Measurements from ENCODE around the gene CHAMP1.

Gene CHAMP1

DNA sequence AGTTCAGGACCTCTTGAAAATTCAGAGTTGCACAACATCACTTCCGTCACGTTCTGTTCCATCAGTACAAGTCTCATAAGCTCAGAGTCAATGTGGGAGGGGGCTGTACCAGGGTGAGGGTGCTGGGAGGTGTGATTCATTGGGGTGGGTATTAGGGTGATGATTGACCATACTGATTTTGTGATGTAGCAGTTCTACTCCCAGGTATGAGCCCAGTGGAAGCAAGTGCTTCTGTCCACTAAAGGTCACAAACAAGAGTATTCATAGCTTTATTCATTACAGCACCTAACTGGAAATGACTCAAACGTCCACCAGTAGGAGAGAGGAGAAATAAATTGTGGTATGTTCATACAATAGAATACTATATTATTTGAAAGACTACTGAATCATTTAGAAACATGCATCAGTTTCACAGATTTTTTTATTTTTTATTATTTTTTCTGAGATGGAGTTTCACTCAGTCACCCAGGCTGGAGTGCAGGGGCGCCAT lies 45.0 kb upstream of the CHAMP1 start:
- TF ChIP-seq EGR1 (IDR thresholded peaks at IDR 0.05) (no peak), TCF12 (IDR thresholded peaks at IDR 0.05; ENCODE audit: low read depth) (no peak), RAD21 (IDR thresholded peaks at IDR 0.05; ENCODE audit: low read depth) (no peak), ZBTB7A (IDR thresholded peaks at IDR 0.05; ENCODE audit: low read depth) (no peak), NFIC (IDR thresholded peaks at IDR 0.05) (no peak), CREB1 (IDR thresholded peaks at IDR 0.05; ENCODE audit: low read depth) (no peak), CEBPB (IDR thresholded peaks at IDR 0.05) (no peak), TAF1 (IDR thresholded peaks at IDR 0.05; ENCODE audit: low read depth) (no peak), EP300 (IDR thresholded peaks at IDR 0.05; ENCODE audit: borderline replicate concordance) (no peak), FOXM1 (IDR thresholded peaks at IDR 0.05; ENCODE audit: borderline replicate concordance, low read depth) (no peak), YY1 (IDR thresholded peaks at IDR 0.05; ENCODE audit: low read depth) (no peak), TEAD4 (IDR thresholded peaks at IDR 0.05) (no peak)
- TF ChIP-seq, protein P1, sequence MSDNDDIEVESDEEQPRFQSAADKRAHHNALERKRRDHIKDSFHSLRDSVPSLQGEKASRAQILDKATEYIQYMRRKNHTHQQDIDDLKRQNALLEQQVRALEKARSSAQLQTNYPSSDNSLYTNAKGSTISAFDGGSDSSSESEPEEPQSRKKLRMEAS (IDR thresholded peaks at IDR 0.05): no peak
- TF ChIP-seq, protein P2, sequence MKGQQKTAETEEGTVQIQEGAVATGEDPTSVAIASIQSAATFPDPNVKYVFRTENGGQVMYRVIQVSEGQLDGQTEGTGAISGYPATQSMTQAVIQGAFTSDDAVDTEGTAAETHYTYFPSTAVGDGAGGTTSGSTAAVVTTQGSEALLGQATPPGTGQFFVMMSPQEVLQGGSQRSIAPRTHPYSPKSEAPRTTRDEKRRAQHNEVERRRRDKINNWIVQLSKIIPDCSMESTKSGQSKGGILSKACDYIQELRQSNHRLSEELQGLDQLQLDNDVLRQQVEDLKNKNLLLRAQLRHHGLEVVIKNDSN (IDR thresholded peaks at IDR 0.05): no peak
- TF ChIP-seq, protein P3, sequence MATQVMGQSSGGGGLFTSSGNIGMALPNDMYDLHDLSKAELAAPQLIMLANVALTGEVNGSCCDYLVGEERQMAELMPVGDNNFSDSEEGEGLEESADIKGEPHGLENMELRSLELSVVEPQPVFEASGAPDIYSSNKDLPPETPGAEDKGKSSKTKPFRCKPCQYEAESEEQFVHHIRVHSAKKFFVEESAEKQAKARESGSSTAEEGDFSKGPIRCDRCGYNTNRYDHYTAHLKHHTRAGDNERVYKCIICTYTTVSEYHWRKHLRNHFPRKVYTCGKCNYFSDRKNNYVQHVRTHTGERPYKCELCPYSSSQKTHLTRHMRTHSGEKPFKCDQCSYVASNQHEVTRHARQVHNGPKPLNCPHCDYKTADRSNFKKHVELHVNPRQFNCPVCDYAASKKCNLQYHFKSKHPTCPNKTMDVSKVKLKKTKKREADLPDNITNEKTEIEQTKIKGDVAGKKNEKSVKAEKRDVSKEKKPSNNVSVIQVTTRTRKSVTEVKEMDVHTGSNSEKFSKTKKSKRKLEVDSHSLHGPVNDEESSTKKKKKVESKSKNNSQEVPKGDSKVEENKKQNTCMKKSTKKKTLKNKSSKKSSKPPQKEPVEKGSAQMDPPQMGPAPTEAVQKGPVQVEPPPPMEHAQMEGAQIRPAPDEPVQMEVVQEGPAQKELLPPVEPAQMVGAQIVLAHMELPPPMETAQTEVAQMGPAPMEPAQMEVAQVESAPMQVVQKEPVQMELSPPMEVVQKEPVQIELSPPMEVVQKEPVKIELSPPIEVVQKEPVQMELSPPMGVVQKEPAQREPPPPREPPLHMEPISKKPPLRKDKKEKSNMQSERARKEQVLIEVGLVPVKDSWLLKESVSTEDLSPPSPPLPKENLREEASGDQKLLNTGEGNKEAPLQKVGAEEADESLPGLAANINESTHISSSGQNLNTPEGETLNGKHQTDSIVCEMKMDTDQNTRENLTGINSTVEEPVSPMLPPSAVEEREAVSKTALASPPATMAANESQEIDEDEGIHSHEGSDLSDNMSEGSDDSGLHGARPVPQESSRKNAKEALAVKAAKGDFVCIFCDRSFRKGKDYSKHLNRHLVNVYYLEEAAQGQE (IDR thresholded peaks at IDR 0.05; ENCODE audit: low read depth): no peak

DNA sequence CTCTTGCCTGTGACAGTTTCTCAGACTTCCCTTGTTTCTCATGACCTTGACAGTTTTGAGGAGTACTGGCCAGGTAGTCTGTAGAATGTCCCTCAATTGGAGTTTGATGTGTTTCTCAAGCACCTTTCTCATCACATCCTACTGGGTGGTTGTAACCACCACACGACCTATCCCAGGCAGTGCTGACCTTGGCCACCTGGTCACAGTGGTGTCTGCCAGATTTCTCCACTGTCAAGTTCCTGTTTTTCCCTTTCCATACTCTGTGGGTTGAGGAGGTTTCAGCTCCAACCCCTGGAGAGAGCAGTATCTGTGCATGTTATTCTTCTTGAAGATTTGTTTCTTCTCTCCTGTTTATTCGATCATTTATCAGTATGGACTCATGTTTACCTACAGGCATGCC lies 41.3 kb upstream of the CHAMP1 start:
- TF ChIP-seq, protein P3 (IDR thresholded peaks at IDR 0.05; ENCODE audit: low read depth): no peak
- TF ChIP-seq EGR1 (IDR thresholded peaks at IDR 0.05) (no peak), NFIC (IDR thresholded peaks at IDR 0.05) (no peak), YY1 (IDR thresholded peaks at IDR 0.05; ENCODE audit: low read depth) (no peak), ZBTB7A (IDR thresholded peaks at IDR 0.05; ENCODE audit: low read depth) (no peak), CREB1 (IDR thresholded peaks at IDR 0.05; ENCODE audit: low read depth) (no peak), CEBPB (IDR thresholded peaks at IDR 0.05) (no peak), TAF1 (IDR thresholded peaks at IDR 0.05; ENCODE audit: low read depth) (no peak), EP300 (IDR thresholded peaks at IDR 0.05; ENCODE audit: borderline replicate concordance) (no peak), TCF12 (IDR thresholded peaks at IDR 0.05; ENCODE audit: low read depth) (no peak), FOXM1 (IDR thresholded peaks at IDR 0.05; ENCODE audit: borderline replicate concordance, low read depth) (no peak), TEAD4 (IDR thresholded peaks at IDR 0.05) (no peak), RAD21 (IDR thresholded peaks at IDR 0.05; ENCODE audit: low read depth) (no peak)
- TF ChIP-seq, protein P1 (IDR thresholded peaks at IDR 0.05): no peak
- TF ChIP-seq, protein P2 (IDR thresholded peaks at IDR 0.05): no peak

DNA sequence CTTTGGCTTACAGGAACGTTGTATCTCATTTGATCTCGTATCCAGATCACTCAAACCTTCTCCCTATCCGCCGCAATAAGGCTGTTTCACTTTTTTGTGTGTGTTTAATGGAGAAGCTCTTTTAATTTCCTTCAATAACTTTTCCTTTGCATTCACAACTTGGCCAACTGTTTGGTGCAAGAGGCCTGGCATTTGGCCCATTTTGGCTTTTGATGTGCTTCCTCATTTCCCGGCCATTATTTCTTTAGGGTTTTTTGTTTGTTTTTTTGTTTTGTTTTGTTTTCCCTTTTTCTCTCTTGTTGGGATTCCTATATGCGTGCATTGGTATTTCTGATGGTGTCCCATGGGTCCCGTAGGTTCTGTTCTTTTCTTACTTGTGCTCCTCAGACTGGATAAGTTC lies 39.0 kb upstream of the CHAMP1 start:
- TF ChIP-seq TAF1 (IDR thresholded peaks at IDR 0.05; ENCODE audit: low read depth) (no peak), TCF12 (IDR thresholded peaks at IDR 0.05; ENCODE audit: low read depth) (no peak), FOXM1 (IDR thresholded peaks at IDR 0.05; ENCODE audit: borderline replicate concordance, low read depth) (no peak), NFIC (IDR thresholded peaks at IDR 0.05) (no peak), CREB1 (IDR thresholded peaks at IDR 0.05; ENCODE audit: low read depth) (no peak), EGR1 (IDR thresholded peaks at IDR 0.05) (no peak), TEAD4 (IDR thresholded peaks at IDR 0.05) (no peak), YY1 (IDR thresholded peaks at IDR 0.05; ENCODE audit: low read depth) (no peak)

DNA sequence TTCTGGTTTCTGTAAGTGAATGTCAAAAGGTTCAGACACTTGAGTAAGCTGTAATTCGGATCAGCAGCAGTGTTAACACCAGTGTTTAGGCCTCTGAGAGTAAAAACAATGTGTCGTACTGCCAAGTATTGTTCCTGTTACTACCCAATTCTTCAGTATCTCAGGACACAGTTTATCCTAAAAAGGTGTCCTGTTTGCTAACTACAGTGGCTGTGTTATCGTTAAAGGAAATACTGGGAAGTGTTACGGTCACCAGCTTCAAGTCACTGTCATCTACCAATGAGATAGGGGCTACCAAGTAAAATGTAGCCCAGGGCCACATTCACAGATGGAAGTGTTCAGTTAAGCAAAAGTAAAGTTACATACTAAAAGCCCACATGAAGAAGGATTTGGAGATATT lies 35.2 kb upstream of the CHAMP1 start:
- TF ChIP-seq EGR1 (IDR thresholded peaks at IDR 0.05) (no peak), YY1 (IDR thresholded peaks at IDR 0.05; ENCODE audit: low read depth) (no peak), NFIC (IDR thresholded peaks at IDR 0.05) (no peak), TAF1 (IDR thresholded peaks at IDR 0.05; ENCODE audit: low read depth) (no peak), CREB1 (IDR thresholded peaks at IDR 0.05; ENCODE audit: low read depth) (no peak), ZBTB7A (IDR thresholded peaks at IDR 0.05; ENCODE audit: low read depth) (no peak), RAD21 (IDR thresholded peaks at IDR 0.05; ENCODE audit: low read depth) (no peak), EP300 (IDR thresholded peaks at IDR 0.05; ENCODE audit: borderline replicate concordance) (no peak), CEBPB (IDR thresholded peaks at IDR 0.05) (no peak), FOXM1 (IDR thresholded peaks at IDR 0.05; ENCODE audit: borderline replicate concordance, low read depth) (no peak), TCF12 (IDR thresholded peaks at IDR 0.05; ENCODE audit: low read depth) (no peak), TEAD4 (IDR thresholded peaks at IDR 0.05) (no peak)
- TF ChIP-seq, protein P3 (IDR thresholded peaks at IDR 0.05; ENCODE audit: low read depth): no peak
- TF ChIP-seq, protein P2 (IDR thresholded peaks at IDR 0.05): no peak
- TF ChIP-seq, protein P1 (IDR thresholded peaks at IDR 0.05): no peak

All from Ishikawa (cell line).